ENCODE data around the gene ALPP. TPM values are rescaled to one million over a fixed set of nuclear protein-coding genes. Genes with fewer than 3 reads are reported as not detected.

Gene ALPP
- total and polyA plus RNA-seq, 3 donors from 2014 or later = 0.25 to 0.87 TPM; not detected in 1

DNA sequence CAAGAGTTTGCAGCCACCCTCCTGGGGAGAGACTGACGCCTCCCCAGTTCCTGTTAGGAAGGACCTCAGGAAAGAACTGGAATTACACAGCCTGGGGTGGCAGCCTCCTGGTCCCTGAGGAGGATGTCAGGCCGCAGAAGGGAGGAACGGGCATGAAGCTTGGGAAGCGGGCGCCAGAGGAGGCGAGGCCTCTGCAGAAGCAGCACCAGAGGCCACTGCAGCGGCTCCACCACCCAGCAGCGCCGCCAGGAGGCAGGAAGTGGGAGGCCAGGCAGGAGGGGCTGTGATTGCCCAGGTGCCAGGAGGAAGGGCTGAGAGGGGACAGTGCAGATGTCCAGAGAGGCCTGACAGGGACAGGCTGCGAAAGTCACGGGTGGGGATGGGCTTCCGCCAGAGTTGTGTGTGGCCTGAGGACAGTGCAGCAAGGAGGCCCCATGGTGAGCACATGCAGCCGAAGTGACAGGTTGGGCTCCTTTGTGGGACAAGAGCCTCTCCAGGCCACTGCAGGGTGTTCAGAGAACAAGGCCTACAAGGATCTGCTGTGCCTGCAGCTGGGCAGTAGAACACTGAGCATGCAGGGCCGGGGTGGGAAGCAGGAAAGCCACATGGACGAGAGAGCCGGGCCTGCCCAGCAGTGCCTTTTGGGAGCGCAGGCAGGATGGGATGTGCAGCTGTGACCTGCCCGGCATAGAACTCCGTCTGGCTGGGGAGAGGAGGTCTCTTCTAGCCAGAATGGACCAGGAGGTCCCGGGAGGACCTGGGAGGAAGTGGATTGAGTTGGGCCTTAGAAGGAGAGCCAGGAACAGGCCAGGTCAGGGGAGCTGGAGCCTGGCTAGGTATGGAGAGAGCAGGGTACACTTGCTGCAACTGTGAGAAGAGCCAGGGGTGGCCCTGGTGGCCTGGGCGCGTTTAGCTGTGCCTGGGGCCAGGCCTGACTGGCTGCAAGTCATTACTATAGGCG lies 39.1 kb upstream of the ALPP start:
- Histone ChIP-seq H3K4me3 (no peak overlapping the region), H3K27me3 (no peaks in the 10 kb centered on the region), H3K4me1 (no peaks in the 10 kb centered on the region), H3K36me3 (ENCODE audit: low read depth, missing control alignments) (no peaks in the 10 kb centered on the region), H3K9me3 (no peaks in the 10 kb centered on the region), H3K27ac (no peak overlapping the region)
- WGBS, 2 donors = 88% methylated on average over 14 to 23 of the region's 23 CpGs
- TF ChIP-seq, protein P1, sequence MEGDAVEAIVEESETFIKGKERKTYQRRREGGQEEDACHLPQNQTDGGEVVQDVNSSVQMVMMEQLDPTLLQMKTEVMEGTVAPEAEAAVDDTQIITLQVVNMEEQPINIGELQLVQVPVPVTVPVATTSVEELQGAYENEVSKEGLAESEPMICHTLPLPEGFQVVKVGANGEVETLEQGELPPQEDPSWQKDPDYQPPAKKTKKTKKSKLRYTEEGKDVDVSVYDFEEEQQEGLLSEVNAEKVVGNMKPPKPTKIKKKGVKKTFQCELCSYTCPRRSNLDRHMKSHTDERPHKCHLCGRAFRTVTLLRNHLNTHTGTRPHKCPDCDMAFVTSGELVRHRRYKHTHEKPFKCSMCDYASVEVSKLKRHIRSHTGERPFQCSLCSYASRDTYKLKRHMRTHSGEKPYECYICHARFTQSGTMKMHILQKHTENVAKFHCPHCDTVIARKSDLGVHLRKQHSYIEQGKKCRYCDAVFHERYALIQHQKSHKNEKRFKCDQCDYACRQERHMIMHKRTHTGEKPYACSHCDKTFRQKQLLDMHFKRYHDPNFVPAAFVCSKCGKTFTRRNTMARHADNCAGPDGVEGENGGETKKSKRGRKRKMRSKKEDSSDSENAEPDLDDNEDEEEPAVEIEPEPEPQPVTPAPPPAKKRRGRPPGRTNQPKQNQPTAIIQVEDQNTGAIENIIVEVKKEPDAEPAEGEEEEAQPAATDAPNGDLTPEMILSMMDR (IDR thresholded peaks at IDR 0.05) = no peak
- TF ChIP-seq POLR2A (IDR thresholded peaks at IDR 0.05) = no peak
- intact Hi-C loops (cut with DNase I; ENCODE audit: low total_unique reads) = no loop called here
- DNase-seq = no peak

DNA sequence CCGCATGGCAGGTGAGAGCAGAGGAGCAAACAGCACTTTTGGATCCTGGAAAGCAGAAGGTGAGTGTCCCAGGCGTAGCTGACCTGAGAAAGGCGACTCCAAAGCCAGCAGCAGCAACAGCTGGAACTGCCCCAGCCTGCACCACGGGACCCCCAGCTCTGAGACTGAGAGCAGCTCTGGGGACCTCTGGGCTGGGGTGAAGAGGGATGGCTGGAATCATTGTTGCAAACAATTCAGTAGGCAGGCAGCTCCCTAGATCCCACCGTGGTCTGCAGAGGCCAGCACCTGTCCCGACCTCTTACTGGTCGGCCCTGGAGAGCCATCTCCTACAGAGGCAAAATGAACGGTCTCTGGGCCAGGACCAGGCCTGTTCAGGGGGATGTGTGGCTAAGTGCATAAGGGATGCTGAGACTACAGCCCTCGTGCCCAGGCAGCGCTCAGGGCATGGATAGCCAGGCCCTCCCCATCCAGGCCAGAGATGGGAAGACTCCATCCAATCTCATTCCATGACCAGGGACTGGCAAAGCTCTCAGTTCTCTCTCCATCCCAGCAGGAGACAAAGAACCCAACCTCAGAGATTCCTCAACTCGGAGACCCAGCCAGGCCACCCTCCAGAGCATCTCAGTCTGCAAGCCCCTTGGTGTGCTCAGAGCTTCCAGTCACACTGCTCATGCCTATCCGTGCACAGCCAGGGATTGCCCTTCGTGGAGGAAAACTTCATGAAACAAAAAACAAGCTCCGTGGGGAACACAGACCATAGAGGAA lies 38.2 kb upstream of the ALPP start:
- Histone ChIP-seq H3K27me3 (no peaks in the 10 kb centered on the region), H3K4me1 (no peaks in the 10 kb centered on the region), H3K36me3 (ENCODE audit: low read depth, missing control alignments) (no peaks in the 10 kb centered on the region), H3K27ac (no peak overlapping the region), H3K4me3 (no peak overlapping the region), H3K9me3 (no peaks in the 10 kb centered on the region)
- TF ChIP-seq POLR2A (IDR thresholded peaks at IDR 0.05) = no peak
- TF ChIP-seq, protein P1 (IDR thresholded peaks at IDR 0.05) = no peak
- no peak for DNase-seq
- intact Hi-C loops (cut with DNase I; ENCODE audit: low total_unique reads) = no loop called here
- 88 to 94% methylated on average over 12 to 13 of the region's 14 CpGs for WGBS, 2 donors

- 86 to 88% methylated on average over 15 to 17 of the region's 17 CpGs for WGBS, 2 donors
- Histone ChIP-seq H3K27ac (no peak overlapping the region), H3K4me1 (no peaks in the 10 kb centered on the region), H3K9me3 (no peaks in the 10 kb centered on the region), H3K27me3 (no peaks in the 10 kb centered on the region), H3K4me3 (no peak overlapping the region), H3K36me3 (ENCODE audit: low read depth, missing control alignments) (no peaks in the 10 kb centered on the region)
- no peak for DNase-seq
- intact Hi-C loops (cut with DNase I; ENCODE audit: low total_unique reads) = no loop called here
- TF ChIP-seq, protein P1 (IDR thresholded peaks at IDR 0.05) = no peak
- no peak for TF ChIP-seq POLR2A (IDR thresholded peaks at IDR 0.05)
Measured at GRCh38 chr2:232341061-232341738, 37.4 kb upstream of the ALPP start.

- TF ChIP-seq POLR2A (IDR thresholded peaks at IDR 0.05) = no peak
- TF ChIP-seq, protein P1 (IDR thresholded peaks at IDR 0.05) = no peak
- H3K4me1 ChIP-seq = no peaks in the 10 kb centered on the region
Measured at GRCh38 chr2:232341739-232342126, 36.8 kb upstream of the ALPP start.

More at GRCh38 chr2:232341739-232342126, 36.8 kb upstream of the ALPP start:
- no peak overlapping the region for H3K27ac ChIP-seq
- no peaks in the 10 kb centered on the region for H3K9me3 ChIP-seq
- 77 to 90% methylated on average over 4 of the region's 4 CpGs for WGBS, 2 donors
- intact Hi-C loops (cut with DNase I; ENCODE audit: low total_unique reads) = no loop called here
- no peak overlapping the region for H3K4me3 ChIP-seq
- no peak for DNase-seq
- H3K27me3 ChIP-seq = no peaks in the 10 kb centered on the region
- H3K36me3 ChIP-seq (ENCODE audit: low read depth, missing control alignments) = no peaks in the 10 kb centered on the region

Measured in testis (tissue), 3 donors.